Neural progenitor cell (in vitro differentiated cells): ENCODE measurements around the gene CTNNAL1. TPM values are rescaled to one million over a fixed set of nuclear protein-coding genes. Genes with fewer than 3 reads are reported as not detected.

Experiments
- DNase-seq: peaks from one replicate; pipeline ENCODE4 v3.0.0-alpha.2; 2016; ENCODE audit warnings: low spot score
- H2AFZ ChIP-seq: fragments of 200-600 bp; sonication (generic); replicated peaks from 2 replicates; pipeline ENCODE4 v1.6.1; 2016; ENCODE audit warnings: antibody characterized with exemption
- H3F3A ChIP-seq: fragments of 200-600 bp; sonication (generic); 2 replicates; pipeline ENCODE4 v1.6.1; 2016; ENCODE audit warnings: antibody characterized with exemption, low read depth
- H3K27ac ChIP-seq: fragments of 200-600 bp; sonication (generic); 2 replicates; pipeline ENCODE4 v1.5.1; 2016; ENCODE audit warnings: mild to moderate bottlenecking
- H3K27me3 ChIP-seq: fragments of 200-600 bp; sonication (generic); 2 replicates; pipeline ENCODE4 v1.6.1; 2016; ENCODE audit warnings: mild to moderate bottlenecking, moderate library complexity
- H3K36me3 ChIP-seq: fragments of 200-600 bp; sonication (generic); 2 replicates; pipeline ENCODE4 v1.5.1; 2016
- H3K4me1 ChIP-seq: fragments of 200-600 bp; sonication (generic); 2 replicates; pipeline ENCODE4 v1.6.1; 2016; ENCODE audit warnings: mixed run types
- H3K4me2 ChIP-seq: fragments of 200-600 bp; sonication (generic); 2 replicates; pipeline ENCODE4 v1.6.1; 2016
- H3K4me3 ChIP-seq: fragments of 200-600 bp; sonication (generic); 2 replicates; pipeline ENCODE4 v1.5.1; 2016
- H3K79me2 ChIP-seq: fragments of 200-600 bp; sonication (generic); 2 replicates; pipeline ENCODE4 v1.6.1; 2016; ENCODE audit warnings: low read depth
- H3K9ac ChIP-seq: fragments of 200-600 bp; sonication (generic); 2 replicates; pipeline ENCODE4 v1.6.1; 2016
- H3K9me3 ChIP-seq: fragments of 200-600 bp; sonication (generic); 2 replicates; pipeline ENCODE4 v1.5.1; 2016; ENCODE audit warnings: low read depth
- H4K20me1 ChIP-seq: fragments of 200-600 bp; sonication (generic); 2 replicates; pipeline ENCODE4 v1.6.1; 2016; ENCODE audit warnings: low read depth
- H3K27ac Mint-ChIP-seq: 3 replicates; pipeline ENCODE4 v1.8.0; 2021; ENCODE audit warnings: mixed read lengths
- H3K27me3 Mint-ChIP-seq: 2 replicates; pipeline ENCODE4 v1.8.0; 2022; ENCODE audit warnings: low read depth, mild to moderate bottlenecking, inconsistent platforms, moderate library complexity, mixed read lengths; ENCODE audit not compliant: insufficient read depth
- H3K36me3 Mint-ChIP-seq: 3 replicates; pipeline ENCODE4 v1.8.0; 2021; ENCODE audit warnings: mixed read lengths
- H3K4me1 Mint-ChIP-seq: 3 replicates; pipeline ENCODE4 v1.8.0; 2021; ENCODE audit warnings: mixed read lengths
- H3K4me3 Mint-ChIP-seq: 3 replicates; pipeline ENCODE4 v1.8.0; 2021; ENCODE audit warnings: mild to moderate bottlenecking, moderate library complexity, mixed read lengths
- H3K9me3 Mint-ChIP-seq: 3 replicates; pipeline ENCODE4 v1.8.0; 2020; ENCODE audit warnings: mixed read lengths
- CTCF ChIP-seq: fragments of 200-600 bp; sonication (generic); IDR thresholded peaks from 2 replicates; pipeline ENCODE4 v1.5.1; 2017; ENCODE audit warnings: antibody characterized with exemption, mild to moderate bottlenecking
- EZH2 ChIP-seq: fragments of 200-600 bp; sonication (generic); IDR thresholded peaks from 2 replicates; pipeline ENCODE4 v1.6.1; 2017; ENCODE audit warnings: antibody characterized with exemption, mild to moderate bottlenecking, moderate library complexity
- EZH2phosphoT487 ChIP-seq: fragments of 200-600 bp; sonication (generic); IDR thresholded peaks from 2 replicates; pipeline ENCODE4 v1.6.1; 2017; ENCODE audit warnings: antibody characterized with exemption
- total RNA-seq: library from RNA; depleted of rRNA; stranded (reverse); fragments of >200 nt; gene quantifications from 2 replicates; pipeline ENCODE4 v1.2.3, GENCODE V29; 2015; ENCODE audit warnings: low replicate concordance

The CTNNAL1 gene
- total RNA-seq, 1 donor from 2014 or later, result 156 TPM

- Histone ChIP-seq H3K4me1 (no peaks in the 10 kb centered on the region), H3K79me2 (no peaks in the 10 kb centered on the region), H3K4me3 (no peak overlapping the region), H2AFZ (no peak overlapping the region), H3K27ac (no peak overlapping the region), H3K9ac (no peak overlapping the region), H4K20me1 (no peaks in the 10 kb centered on the region), H3K9me3 (no peaks in the 10 kb centered on the region), H3F3A (no peaks in the 10 kb centered on the region), H3K27me3 (no peaks in the 10 kb centered on the region), H3K36me3 (peaks cover 12% of the 10 kb centered on the region), H3K4me2 (no peak overlapping the region)
- Mint-ChIP-seq H3K27me3 (no peaks in the 10 kb centered on the region), H3K9me3 (peaks cover 4% of the 10 kb centered on the region), H3K4me1 (no peaks in the 10 kb centered on the region), H3K4me3 (no peak overlapping the region), H3K36me3 (peaks cover 38% of the 10 kb centered on the region), H3K27ac (no peak overlapping the region)
- DNase-seq, result no peak
- no peak for TF ChIP-seq EZH2
These were observed 30.3 kb upstream of the CTNNAL1 start for GRCh38 chr9:109043578-109043977.

- Histone ChIP-seq H3K4me2 (no peak overlapping the region), H4K20me1 (no peaks in the 10 kb centered on the region)
These were observed 27.3 kb upstream of the CTNNAL1 start for GRCh38 chr9:109040571-109040970.

GRCh38 chr9:109039539-109039938 lies 26.2 kb upstream of the CTNNAL1 start:
- Histone ChIP-seq H3F3A (no peaks in the 10 kb centered on the region), H3K79me2 (no peaks in the 10 kb centered on the region), H3K9ac (no peak overlapping the region), H2AFZ (no peak overlapping the region), H3K4me1 (no peaks in the 10 kb centered on the region), H3K9me3 (no peaks in the 10 kb centered on the region), H4K20me1 (no peaks in the 10 kb centered on the region), H3K4me3 (no peak overlapping the region), H3K36me3 (no peaks in the 10 kb centered on the region), H3K4me2 (no peak overlapping the region), H3K27ac (no peak overlapping the region), H3K27me3 (no peaks in the 10 kb centered on the region)
- no peak for DNase-seq
- no peaks in the 10 kb centered on the region for H3K27me3 Mint-ChIP-seq
- H3K9me3 Mint-ChIP-seq, result peaks cover 4% of the 10 kb centered on the region
- H3K36me3 Mint-ChIP-seq, result peaks cover 37% of the 10 kb centered on the region
- no peak overlapping the region for H3K4me3 Mint-ChIP-seq
- TF ChIP-seq EZH2 (no peak), EZH2phosphoT487 (no peak), CTCF (no peak)
- H3K4me1 Mint-ChIP-seq, result no peaks in the 10 kb centered on the region
- H3K27ac Mint-ChIP-seq, result no peak overlapping the region

More at GRCh38 chr9:109040571-109040970, 27.3 kb upstream of the CTNNAL1 start:
- TF ChIP-seq EZH2, result no peak
- H3K36me3 ChIP-seq, result peaks cover 5% of the 10 kb centered on the region
- no peak overlapping the region for H3K4me3 ChIP-seq
- no peaks in the 10 kb centered on the region for H3K79me2 ChIP-seq
- peaks cover 4% of the 10 kb centered on the region for H3K9me3 Mint-ChIP-seq
- H3K36me3 Mint-ChIP-seq, result peaks cover 42% of the 10 kb centered on the region
- H3K4me3 Mint-ChIP-seq, result no peak overlapping the region
- H3K27ac Mint-ChIP-seq, result no peak overlapping the region
- H3K4me1 Mint-ChIP-seq, result no peaks in the 10 kb centered on the region
- H3K4me1 ChIP-seq, result no peaks in the 10 kb centered on the region
- no peaks in the 10 kb centered on the region for H3K27me3 Mint-ChIP-seq
- H3F3A ChIP-seq, result no peaks in the 10 kb centered on the region
- H3K9ac ChIP-seq, result no peak overlapping the region
- no peak for DNase-seq
- no peak overlapping the region for H2AFZ ChIP-seq
- no peaks in the 10 kb centered on the region for H3K9me3 ChIP-seq
- no peak overlapping the region for H3K27ac ChIP-seq
- H3K27me3 ChIP-seq, result no peaks in the 10 kb centered on the region

- H3K79me2 ChIP-seq, result no peaks in the 10 kb centered on the region
- no peaks in the 10 kb centered on the region for H3K9me3 ChIP-seq
- no peak overlapping the region for H2AFZ ChIP-seq
- no peaks in the 10 kb centered on the region for H3K4me1 Mint-ChIP-seq
- TF ChIP-seq EZH2phosphoT487 (no peak), CTCF (no peak), EZH2 (no peak)
- peaks cover 4% of the 10 kb centered on the region for H3K9me3 Mint-ChIP-seq
- no peaks in the 10 kb centered on the region for H3F3A ChIP-seq
- H3K4me2 ChIP-seq, result no peak overlapping the region
- H3K27ac Mint-ChIP-seq, result no peak overlapping the region
- H3K27ac ChIP-seq, result no peak overlapping the region
- H3K36me3 ChIP-seq, result no peaks in the 10 kb centered on the region
- H3K4me3 Mint-ChIP-seq, result no peak overlapping the region
- H3K27me3 Mint-ChIP-seq, result no peaks in the 10 kb centered on the region
- no peaks in the 10 kb centered on the region for H3K27me3 ChIP-seq
- no peaks in the 10 kb centered on the region for H4K20me1 ChIP-seq
- no peak overlapping the region for H3K9ac ChIP-seq
- DNase-seq, result no peak
- no peak overlapping the region for H3K4me3 ChIP-seq
- peaks cover 39% of the 10 kb centered on the region for H3K36me3 Mint-ChIP-seq
- H3K4me1 ChIP-seq, result no peaks in the 10 kb centered on the region
These were observed 24.8 kb upstream of the CTNNAL1 start for GRCh38 chr9:109037946-109038715.
